ENCODE data around the gene TPSD1.

DNA sequence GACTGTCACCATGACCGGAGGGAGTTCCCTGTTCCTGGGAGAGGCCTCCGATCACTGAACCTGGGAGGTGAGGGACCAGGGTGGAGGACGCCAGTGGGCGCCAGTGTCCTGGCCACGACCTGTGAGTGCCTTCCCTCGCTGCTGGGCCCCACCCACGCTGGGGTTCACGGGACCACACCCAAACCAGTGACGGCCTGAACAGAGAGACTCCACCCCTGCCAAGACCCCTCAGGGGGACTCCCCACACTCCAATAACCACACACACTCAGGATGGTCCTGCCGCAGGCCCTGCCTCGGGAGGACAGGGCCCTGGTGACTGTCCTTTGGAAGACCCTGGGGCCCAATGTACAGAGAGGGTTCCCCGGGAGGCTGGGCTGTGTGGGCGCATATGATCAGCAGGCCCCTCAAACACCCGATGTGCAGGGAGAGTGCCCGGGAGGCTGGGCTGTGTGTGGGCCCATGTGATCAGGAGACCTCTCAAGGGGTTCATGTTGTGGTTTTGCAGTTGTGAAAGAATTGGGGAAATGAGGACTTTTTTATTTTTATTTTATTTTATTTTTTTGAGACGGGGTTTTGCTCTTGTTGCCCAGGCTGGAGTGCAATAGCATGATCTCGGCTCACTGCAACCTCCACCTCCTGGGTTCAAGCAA, 26.6 kb downstream of the TPSD1 start:
- TF ChIP-seq, protein P1, sequence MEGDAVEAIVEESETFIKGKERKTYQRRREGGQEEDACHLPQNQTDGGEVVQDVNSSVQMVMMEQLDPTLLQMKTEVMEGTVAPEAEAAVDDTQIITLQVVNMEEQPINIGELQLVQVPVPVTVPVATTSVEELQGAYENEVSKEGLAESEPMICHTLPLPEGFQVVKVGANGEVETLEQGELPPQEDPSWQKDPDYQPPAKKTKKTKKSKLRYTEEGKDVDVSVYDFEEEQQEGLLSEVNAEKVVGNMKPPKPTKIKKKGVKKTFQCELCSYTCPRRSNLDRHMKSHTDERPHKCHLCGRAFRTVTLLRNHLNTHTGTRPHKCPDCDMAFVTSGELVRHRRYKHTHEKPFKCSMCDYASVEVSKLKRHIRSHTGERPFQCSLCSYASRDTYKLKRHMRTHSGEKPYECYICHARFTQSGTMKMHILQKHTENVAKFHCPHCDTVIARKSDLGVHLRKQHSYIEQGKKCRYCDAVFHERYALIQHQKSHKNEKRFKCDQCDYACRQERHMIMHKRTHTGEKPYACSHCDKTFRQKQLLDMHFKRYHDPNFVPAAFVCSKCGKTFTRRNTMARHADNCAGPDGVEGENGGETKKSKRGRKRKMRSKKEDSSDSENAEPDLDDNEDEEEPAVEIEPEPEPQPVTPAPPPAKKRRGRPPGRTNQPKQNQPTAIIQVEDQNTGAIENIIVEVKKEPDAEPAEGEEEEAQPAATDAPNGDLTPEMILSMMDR (IDR thresholded peaks at IDR 0.05) = no peak
- TF ChIP-seq, protein P2, sequence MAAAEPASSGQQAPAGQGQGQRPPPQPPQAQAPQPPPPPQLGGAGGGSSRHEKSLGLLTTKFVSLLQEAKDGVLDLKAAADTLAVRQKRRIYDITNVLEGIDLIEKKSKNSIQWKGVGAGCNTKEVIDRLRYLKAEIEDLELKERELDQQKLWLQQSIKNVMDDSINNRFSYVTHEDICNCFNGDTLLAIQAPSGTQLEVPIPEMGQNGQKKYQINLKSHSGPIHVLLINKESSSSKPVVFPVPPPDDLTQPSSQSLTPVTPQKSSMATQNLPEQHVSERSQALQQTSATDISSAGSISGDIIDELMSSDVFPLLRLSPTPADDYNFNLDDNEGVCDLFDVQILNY (CRISPR knock-in tag; IDR thresholded peaks at IDR 0.05) = no peak
- TF ChIP-seq, protein P3, sequence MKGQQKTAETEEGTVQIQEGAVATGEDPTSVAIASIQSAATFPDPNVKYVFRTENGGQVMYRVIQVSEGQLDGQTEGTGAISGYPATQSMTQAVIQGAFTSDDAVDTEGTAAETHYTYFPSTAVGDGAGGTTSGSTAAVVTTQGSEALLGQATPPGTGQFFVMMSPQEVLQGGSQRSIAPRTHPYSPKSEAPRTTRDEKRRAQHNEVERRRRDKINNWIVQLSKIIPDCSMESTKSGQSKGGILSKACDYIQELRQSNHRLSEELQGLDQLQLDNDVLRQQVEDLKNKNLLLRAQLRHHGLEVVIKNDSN (CRISPR knock-in tag; IDR thresholded peaks at IDR 0.05) = no peak
- TF ChIP-seq ESRRA (CRISPR knock-in tag; IDR thresholded peaks at IDR 0.05; ENCODE audit: borderline replicate concordance) (no peak), IRF2 (CRISPR knock-in tag; IDR thresholded peaks at IDR 0.05; ENCODE audit: borderline replicate concordance, low read depth) (no peak), HMGA2 (CRISPR knock-in tag; IDR thresholded peaks at IDR 0.05) (no peak)
- TF ChIP-seq, protein P4, sequence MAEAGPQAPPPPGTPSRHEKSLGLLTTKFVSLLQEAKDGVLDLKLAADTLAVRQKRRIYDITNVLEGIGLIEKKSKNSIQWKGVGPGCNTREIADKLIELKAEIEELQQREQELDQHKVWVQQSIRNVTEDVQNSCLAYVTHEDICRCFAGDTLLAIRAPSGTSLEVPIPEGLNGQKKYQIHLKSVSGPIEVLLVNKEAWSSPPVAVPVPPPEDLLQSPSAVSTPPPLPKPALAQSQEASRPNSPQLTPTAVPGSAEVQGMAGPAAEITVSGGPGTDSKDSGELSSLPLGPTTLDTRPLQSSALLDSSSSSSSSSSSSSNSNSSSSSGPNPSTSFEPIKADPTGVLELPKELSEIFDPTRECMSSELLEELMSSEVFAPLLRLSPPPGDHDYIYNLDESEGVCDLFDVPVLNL (CRISPR knock-in tag; IDR thresholded peaks at IDR 0.05; ENCODE audit: borderline replicate concordance, low read depth) = no peak

Measured in WTC11 (cell line).